Erythroblast (primary cell): Measurements from ENCODE around the gene DFFA.

ENCODE experiments used
- GATA1 ChIP-seq: IDR thresholded peaks from 2 replicates; pipeline ENCODE4 v1.6.1; 2011; ENCODE audit warnings: low read depth, mild to moderate bottlenecking, control low read depth, low read length, moderate library complexity
- POLR2A ChIP-seq: IDR thresholded peaks from 2 replicates; pipeline ENCODE4 v1.6.1; 2011; ENCODE audit warnings: mild to moderate bottlenecking, low read length

- no peak for TF ChIP-seq POLR2A
- TF ChIP-seq GATA1: no peak
Measured at GRCh38 chr1:10429868-10430215, 42.5 kb downstream of the DFFA start.
